BLaER1 treated with 17β-estradiol and CSF1 and Interleukin-3, amounts not matched to agents 10 nM and 100 nM (cell line): ENCODE results near the gene TTC9C.
"Not testable (repeated sequence)": the region's sequence is repeated elsewhere in the genome, so short reads cannot be mapped to it uniquely, and the experiment has no call there.

Source experiments
- H3K27ac ChIP-seq, 11 experiments: shearing (Covaris generic); formaldehyde crosslinking; 2 replicates each; pipeline ENCODE4 v1.8.1; 2022
- H3K27me3 ChIP-seq, 11 experiments: shearing (Covaris generic); formaldehyde crosslinking; 2 replicates each; pipeline ENCODE4 v1.8.1; 2022
- H3K36me3 ChIP-seq, 11 experiments: shearing (Covaris generic); formaldehyde crosslinking; 2 replicates each; pipeline ENCODE4 v1.8.1; 2022
- H3K4me1 ChIP-seq, 10 experiments: shearing (Covaris generic); formaldehyde crosslinking; 2 replicates each; pipeline ENCODE4 v1.8.1; 2022
- H3K4me2 ChIP-seq, 11 experiments: shearing (Covaris generic); formaldehyde crosslinking; 2 replicates each; pipeline ENCODE4 v1.8.1; 2022
- H3K4me3 ChIP-seq, 10 experiments: shearing (Covaris generic); formaldehyde crosslinking; 2 replicates each; pipeline ENCODE4 v1.8.1; 2022
- H3K9ac ChIP-seq, 11 experiments: shearing (Covaris generic); formaldehyde crosslinking; 2 replicates each; pipeline ENCODE4 v1.8.1; 2022
- H3K9me3 ChIP-seq, 11 experiments: shearing (Covaris generic); formaldehyde crosslinking; replicated peaks in 1 of 11; 2 replicates each; pipeline ENCODE4 v1.8.1; 2022
- H4K20me1 ChIP-seq, 11 experiments: shearing (Covaris generic); formaldehyde crosslinking; 2 replicates each; pipeline ENCODE4 v1.8.1; 2022
- Cebpa-rat ChIP-seq, 11 experiments: shearing (Covaris generic); IDR thresholded peaks; 2 replicates each; pipeline ENCODE4 v1.8.1; 2022

The TTC9C gene

GRCh38 chr11:62728171-62728988 lies at the start of gene TTC9C:
TSS of gene TTC9C (plus strand) at chr11:62728486. CDS start at chr11:62728849, 363 bp downstream.
- H3K4me1 ChIP-seq = peaks cover 39 to 53% (median 49%) of the 10 kb centered on the region in 10 experiments
- no peak for TF ChIP-seq Cebpa-rat (IDR thresholded peaks at IDR 0.05)
- H3K9me3 ChIP-seq = no peaks in the 10 kb centered on the region
- no peaks in the 10 kb centered on the region for H3K27me3 ChIP-seq
- H3K9ac ChIP-seq = peak within 1 kb of the TSS; percentile 91 to 99 (median 98)
- H4K20me1 ChIP-seq = peaks cover 33 to 57% (median 40%) of the 10 kb centered on the region in 11 experiments
- H3K27ac ChIP-seq = peak within 1 kb of the TSS; percentile 79 to 98 (median 93)
- H3K4me2 ChIP-seq = peak within 1 kb of the TSS; percentile 88 to 97 (median 93)
- peak within 1 kb of the TSS; percentile 89 to 100 (median 97) for H3K4me3 ChIP-seq
- H3K36me3 ChIP-seq = peaks cover 16 to 49% (median 34%) of the 10 kb centered on the region in 11 experiments

- peak within 1 kb of the TSS; percentile 87 to 96 (median 93) for H3K27ac ChIP-seq
- peak in 2 of 11 experiments; percentile 42 to 62; a peak in 2 of 22 replicates for TF ChIP-seq Cebpa-rat (IDR thresholded peaks at IDR 0.05)
- peaks cover 35 to 51% (median 46%) of the 10 kb centered on the region in 10 experiments for H3K4me1 ChIP-seq
- H4K20me1 ChIP-seq = peaks cover 0 to 26% (median 16%) of the 10 kb centered on the region in 11 experiments; a peak in 11 of 22 replicates
- H3K36me3 ChIP-seq = peaks cover 39 to 42% (median 41%) of the 10 kb centered on the region in 11 experiments
- H3K4me3 ChIP-seq = peak within 1 kb of the TSS; percentile 81 to 99 (median 97)
- H3K27me3 ChIP-seq = no peaks in the 10 kb centered on the region
- H3K9me3 ChIP-seq = no peaks in the 10 kb centered on the region
- peak within 1 kb of the TSS; percentile 71 to 97 (median 92) for H3K4me2 ChIP-seq
- peak within 1 kb of the TSS; percentile 92 to 98 (median 97) for H3K9ac ChIP-seq
Measured at GRCh38 chr11:62678770-62679696, 49.3 kb upstream of the TTC9C start, which contains the start of gene UBXN1. TSS of gene UBXN1 (minus strand) at chr11:62679073. CDS start at chr11:62678923, 150 bp downstream.

GRCh38 chr11:62680825-62681240 lies 47.5 kb upstream of the TTC9C start:
- Histone ChIP-seq H3K4me1 (peaks cover 35 to 48% (median 43%) of the 10 kb centered on the region in 10 experiments), H3K9me3 (no peaks in the 10 kb centered on the region), H3K27me3 (no peaks in the 10 kb centered on the region), H3K4me3 (no peak overlapping the region), H3K4me2 (peak overlapping the region in 7 of 11 experiments; percentile 8 to 96 (median 44); a peak in 9 of 22 replicates), H4K20me1 (peaks cover 0 to 25% (median 16%) of the 10 kb centered on the region in 11 experiments; a peak in 11 of 22 replicates), H3K9ac (peak overlapping the region in 6 of 11 experiments; percentile 19 to 98 (median 36); a peak in 7 of 22 replicates), H3K36me3 (peaks cover 21 to 24% (median 23%) of the 10 kb centered on the region in 11 experiments), H3K27ac (peak overlapping the region in 9 of 11 experiments; percentile 4 to 96 (median 93); a peak in 13 of 22 replicates)
- TF ChIP-seq Cebpa-rat (IDR thresholded peaks at IDR 0.05) = no peak

GRCh38 chr11:62682518-62682917 lies 45.8 kb upstream of the TTC9C start:
- H3K4me2 ChIP-seq = no peak overlapping the region
- H3K4me3 ChIP-seq = no peak overlapping the region
- peaks cover 0 to 8% (median 4%) of the 10 kb centered on the region in 11 experiments; a peak in 8 of 22 replicates for H4K20me1 ChIP-seq
- H3K27me3 ChIP-seq = no peaks in the 10 kb centered on the region
- TF ChIP-seq Cebpa-rat (IDR thresholded peaks at IDR 0.05) = no peak
- peaks cover 22 to 32% (median 29%) of the 10 kb centered on the region in 10 experiments for H3K4me1 ChIP-seq
- peaks cover 4 to 7% (median 6%) of the 10 kb centered on the region in 11 experiments for H3K36me3 ChIP-seq
- no peak overlapping the region for H3K9ac ChIP-seq
- no peak overlapping the region for H3K27ac ChIP-seq
- H3K9me3 ChIP-seq = no peaks in the 10 kb centered on the region

- no peaks in the 10 kb centered on the region for H3K27me3 ChIP-seq
- peaks cover 31 to 37% (median 35%) of the 10 kb centered on the region in 11 experiments for H3K36me3 ChIP-seq
- H3K4me3 ChIP-seq = no peak overlapping the region
- H3K9ac ChIP-seq = no peak overlapping the region
- H3K4me1 ChIP-seq = no peaks in the 10 kb centered on the region
- no peak for TF ChIP-seq Cebpa-rat (IDR thresholded peaks at IDR 0.05)
- no peak overlapping the region for H3K27ac ChIP-seq
- no peak overlapping the region for H3K4me2 ChIP-seq
- peaks cover 0 to 9% (median 0%) of the 10 kb centered on the region in 11 experiments; a peak in 1 of 22 replicates for H4K20me1 ChIP-seq
- no peaks in the 10 kb centered on the region for H3K9me3 ChIP-seq
Measured at GRCh38 chr11:62687508-62688396, 40.5 kb upstream of the TTC9C start.

GRCh38 chr11:62688491-62688890 lies 39.8 kb upstream of the TTC9C start:
- no peak overlapping the region for H3K4me3 ChIP-seq
- H3K27me3 ChIP-seq = no peaks in the 10 kb centered on the region
- no peak overlapping the region for H3K4me2 ChIP-seq
- no peaks in the 10 kb centered on the region for H3K9me3 ChIP-seq
- H4K20me1 ChIP-seq = peaks cover 0 to 9% (median 0%) of the 10 kb centered on the region in 11 experiments; a peak in 1 of 22 replicates
- H3K4me1 ChIP-seq = no peaks in the 10 kb centered on the region
- TF ChIP-seq Cebpa-rat (IDR thresholded peaks at IDR 0.05) = no peak
- no peak overlapping the region for H3K27ac ChIP-seq
- 0 out of 22 replicates have a peak overlapping the region, but pooled peaks of 1 of the 11 experiments have one; percentile 16 for H3K9ac ChIP-seq
- H3K36me3 ChIP-seq = peaks cover 38 to 44% (median 42%) of the 10 kb centered on the region in 11 experiments

- Histone ChIP-seq H3K4me3 (no peak within 1 kb of the TSS), H3K9ac (peak within 1 kb of the TSS in 6 of 11 experiments; percentile 4 to 29 (median 16); a peak in 2 of 22 replicates), H3K36me3 (peaks cover 40 to 55% (median 53%) of the 10 kb centered on the region in 11 experiments), H3K27ac (no peak within 1 kb of the TSS), H3K27me3 (no peaks in the 10 kb centered on the region), H3K4me2 (no peak within 1 kb of the TSS), H3K4me1 (no peaks in the 10 kb centered on the region), H3K9me3 (no peaks in the 10 kb centered on the region), H4K20me1 (peaks cover 0 to 9% (median 0%) of the 10 kb centered on the region in 11 experiments; a peak in 1 of 22 replicates)
- TF ChIP-seq Cebpa-rat (IDR thresholded peaks at IDR 0.05) = no peak
Measured at GRCh38 chr11:62689421-62690183, 38.7 kb upstream of the TTC9C start, which contains the start of gene LRRN4CL. TSS of gene LRRN4CL (minus strand) at chr11:62689530. CDS start at chr11:62688508, 1,022 bp downstream.

- H3K4me2 ChIP-seq, H3K27ac ChIP-seq, H3K4me1 ChIP-seq, H3K9me3 ChIP-seq, H3K27me3 ChIP-seq, H4K20me1 ChIP-seq, H3K4me3 ChIP-seq: not testable (repeated sequence)
- H3K36me3 ChIP-seq = peaks cover 40 to 79% (median 59%) of the 10 kb centered on the region in 11 experiments
- H3K9ac ChIP-seq = peak overlapping the region in 1 of 11 experiments; percentile 21; a peak in 1 of 22 replicates
Measured at GRCh38 chr11:62693624-62694023, 34.7 kb upstream of the TTC9C start.
